ENCODE results near the gene BORCS6. TPM values are rescaled to one million over a fixed set of nuclear protein-coding genes. Genes with fewer than 3 reads are reported as not detected.

The BORCS6 gene
- total RNA-seq, 1 experiment from 2014 or later = 7.3 TPM

DNA sequence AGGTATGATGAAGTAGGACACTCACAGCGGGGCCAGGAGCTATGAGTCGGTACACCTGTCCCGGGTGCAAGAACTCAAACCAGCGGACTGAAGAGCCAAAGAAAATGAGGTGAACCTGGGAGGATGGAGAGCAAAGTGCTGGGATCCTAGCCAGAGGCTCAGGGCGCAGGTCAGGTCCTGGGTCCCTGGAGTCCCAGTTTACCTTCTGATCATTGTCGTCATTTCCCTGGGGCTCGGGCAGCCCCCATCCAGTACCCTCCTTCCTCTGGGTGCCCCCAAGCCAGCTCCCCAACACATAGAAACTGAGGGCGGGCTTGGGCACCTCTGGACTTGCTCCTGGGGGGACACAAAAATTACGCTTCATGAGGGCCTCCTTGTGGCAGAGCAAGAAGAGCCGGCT, 41.7 kb upstream of the BORCS6 start:
- Histone ChIP-seq H3K27ac (ENCODE audit: low read length) (no peak overlapping the region), H2AFZ (ENCODE audit: low read length) (no peak overlapping the region), H3K36me3 (ENCODE audit: low read depth, low read length) (peaks cover 4% of the 10 kb centered on the region), H3K27me3 (ENCODE audit: low read length) (no peaks in the 10 kb centered on the region), H3K4me3 (ENCODE audit: low read length) (no peak overlapping the region), H4K20me1 (ENCODE audit: low read length) (no peaks in the 10 kb centered on the region), H3K4me2 (ENCODE audit: low read length) (no peak overlapping the region), H3K9me2 (replicated peaks; ENCODE audit: low read length) (no peaks in the 10 kb centered on the region), H3K9ac (ENCODE audit: low read length) (no peak overlapping the region), H3F3A (ENCODE audit: low read length, unreplicated experiment) (no peaks in the 10 kb centered on the region), H3K79me2 (ENCODE audit: low read length) (no peaks in the 10 kb centered on the region), H3K4me1 (ENCODE audit: insufficient read depth, low read length) (no peaks in the 10 kb centered on the region), H3K9me3 (ENCODE audit: low read length) (no peaks in the 10 kb centered on the region)
- BruUV-seq (replicated peaks) = no TSS peak
- intact Hi-C loops (cut with micrococcal nuclease) = no loop called here
- no peak for ATAC-seq
- TF ChIP-seq, protein P1, sequence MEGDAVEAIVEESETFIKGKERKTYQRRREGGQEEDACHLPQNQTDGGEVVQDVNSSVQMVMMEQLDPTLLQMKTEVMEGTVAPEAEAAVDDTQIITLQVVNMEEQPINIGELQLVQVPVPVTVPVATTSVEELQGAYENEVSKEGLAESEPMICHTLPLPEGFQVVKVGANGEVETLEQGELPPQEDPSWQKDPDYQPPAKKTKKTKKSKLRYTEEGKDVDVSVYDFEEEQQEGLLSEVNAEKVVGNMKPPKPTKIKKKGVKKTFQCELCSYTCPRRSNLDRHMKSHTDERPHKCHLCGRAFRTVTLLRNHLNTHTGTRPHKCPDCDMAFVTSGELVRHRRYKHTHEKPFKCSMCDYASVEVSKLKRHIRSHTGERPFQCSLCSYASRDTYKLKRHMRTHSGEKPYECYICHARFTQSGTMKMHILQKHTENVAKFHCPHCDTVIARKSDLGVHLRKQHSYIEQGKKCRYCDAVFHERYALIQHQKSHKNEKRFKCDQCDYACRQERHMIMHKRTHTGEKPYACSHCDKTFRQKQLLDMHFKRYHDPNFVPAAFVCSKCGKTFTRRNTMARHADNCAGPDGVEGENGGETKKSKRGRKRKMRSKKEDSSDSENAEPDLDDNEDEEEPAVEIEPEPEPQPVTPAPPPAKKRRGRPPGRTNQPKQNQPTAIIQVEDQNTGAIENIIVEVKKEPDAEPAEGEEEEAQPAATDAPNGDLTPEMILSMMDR (conservative IDR thresholded peaks at IDR 0.05; ENCODE audit: low read depth, low read length) = no peak
- TF ChIP-seq EZH2 (IDR thresholded peaks at IDR 0.05; ENCODE audit: low read length, unreplicated experiment) (no peak), EZH2phosphoT487 (IDR thresholded peaks at IDR 0.05; ENCODE audit: borderline replicate concordance, low read length) (no peak)
- no peak for DNase-seq
- ChIA-PET POLR2A (ENCODE audit: unreplicated experiment) (no interaction called here), CTCF (no interaction called here)

DNA sequence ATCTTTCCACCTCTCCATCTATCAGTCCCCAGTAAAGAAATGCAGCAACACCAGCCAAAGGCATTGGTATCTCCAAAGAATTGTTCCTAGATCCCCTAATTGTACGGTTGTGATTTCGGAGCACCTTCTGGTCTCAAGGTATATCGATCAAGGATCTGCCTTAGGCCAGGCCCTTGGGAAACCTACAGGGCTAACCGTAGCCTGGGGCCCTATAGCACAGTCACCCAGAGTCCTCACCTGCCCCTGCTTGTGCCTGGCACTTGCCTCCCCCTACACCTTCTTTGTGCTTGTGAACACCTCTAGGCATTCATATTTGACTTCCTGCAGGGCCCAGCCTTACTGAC, 37.2 kb upstream of the BORCS6 start:
- no peaks in the 10 kb centered on the region for H3K9me2 ChIP-seq (replicated peaks; ENCODE audit: low read length)
- H3K79me2 ChIP-seq (ENCODE audit: low read length) = no peaks in the 10 kb centered on the region
- no peak overlapping the region for H3K9ac ChIP-seq (ENCODE audit: low read length)
- peaks cover 4% of the 10 kb centered on the region for H3K36me3 ChIP-seq (ENCODE audit: low read depth, low read length)
- BruUV-seq (replicated peaks) = no TSS peak
- no peaks in the 10 kb centered on the region for H4K20me1 ChIP-seq (ENCODE audit: low read length)
- TF ChIP-seq, protein P1 (conservative IDR thresholded peaks at IDR 0.05; ENCODE audit: low read depth, low read length) = no peak
- TF ChIP-seq EZH2 (IDR thresholded peaks at IDR 0.05; ENCODE audit: low read length, unreplicated experiment) (no peak), EZH2phosphoT487 (IDR thresholded peaks at IDR 0.05; ENCODE audit: borderline replicate concordance, low read length) (no peak)
- intact Hi-C loops (cut with micrococcal nuclease) = no loop called here
- ChIA-PET POLR2A (ENCODE audit: unreplicated experiment) (no interaction called here), CTCF (no interaction called here)
- peaks cover 4% of the 10 kb centered on the region for H3F3A ChIP-seq (ENCODE audit: low read length, unreplicated experiment)
- H2AFZ ChIP-seq (ENCODE audit: low read length) = no peak overlapping the region
- H3K27me3 ChIP-seq (ENCODE audit: low read length) = no peaks in the 10 kb centered on the region
- DNase-seq = no peak
- no peaks in the 10 kb centered on the region for H3K9me3 ChIP-seq (ENCODE audit: low read length)
- no peak overlapping the region for H3K4me2 ChIP-seq (ENCODE audit: low read length)
- H3K4me1 ChIP-seq (ENCODE audit: insufficient read depth, low read length) = peaks cover 10% of the 10 kb centered on the region
- ATAC-seq = no peak
- H3K27ac ChIP-seq (ENCODE audit: low read length) = no peak overlapping the region
- no peak overlapping the region for H3K4me3 ChIP-seq (ENCODE audit: low read length)

GRCh38 chr17:8226536-8227237, 36.7 kb upstream of the BORCS6 start:
- no TSS peak for BruUV-seq (replicated peaks)
- Histone ChIP-seq H3K4me3 (ENCODE audit: low read length) (no peak overlapping the region), H3K4me2 (ENCODE audit: low read length) (no peak overlapping the region), H3K27ac (ENCODE audit: low read length) (no peak overlapping the region), H3K36me3 (ENCODE audit: low read depth, low read length) (peaks cover 4% of the 10 kb centered on the region; the same call in 1 of the 2 replicates), H3K9ac (ENCODE audit: low read length) (no peak overlapping the region), H3K4me1 (ENCODE audit: insufficient read depth, low read length) (peaks cover 10% of the 10 kb centered on the region), H3K9me2 (replicated peaks; ENCODE audit: low read length) (no peaks in the 10 kb centered on the region), H3K27me3 (ENCODE audit: low read length) (no peaks in the 10 kb centered on the region), H3F3A (ENCODE audit: low read length, unreplicated experiment) (peaks cover 4% of the 10 kb centered on the region), H3K79me2 (ENCODE audit: low read length) (no peaks in the 10 kb centered on the region), H2AFZ (ENCODE audit: low read length) (no peak overlapping the region), H3K9me3 (ENCODE audit: low read length) (no peaks in the 10 kb centered on the region), H4K20me1 (ENCODE audit: low read length) (no peaks in the 10 kb centered on the region)
- CTCF ChIA-PET = no interaction called here
- DNase-seq (peak; percentile 3), ATAC-seq (no peak)
- POLR2A ChIA-PET (ENCODE audit: unreplicated experiment) = no interaction called here
- TF ChIP-seq EZH2phosphoT487 (IDR thresholded peaks at IDR 0.05; ENCODE audit: borderline replicate concordance, low read length) = no peak
- TF ChIP-seq EZH2 (IDR thresholded peaks at IDR 0.05; ENCODE audit: low read length, unreplicated experiment) = no peak
- TF ChIP-seq, protein P1 (conservative IDR thresholded peaks at IDR 0.05; ENCODE audit: low read depth, low read length) = no peak
- intact Hi-C loops (cut with micrococcal nuclease) = no loop called here

Measured in PC-3 (cell line).